GM18870 (cell line): Measurements from ENCODE around the gene PLOD1.
"Not testable (repeated sequence)": the region's sequence is repeated elsewhere in the genome, so short reads cannot be mapped to it uniquely, and the experiment has no call there.

ENCODE experiments used
- ATAC-seq: cut with Tn5 transposase; IDR thresholded peaks from one replicate; pipeline ENCODE4 v1.9.1; 2021; ENCODE audit warnings: moderate library complexity; ENCODE audit not compliant: unreplicated experiment

Gene PLOD1

GRCh38 chr1:11934302-11935056 lies at the start of gene PLOD1:
Gene PLOD1 (plus strand): TSS chr1:11934717. CDS start chr1:11934780, 63 bp downstream.
- ATAC-seq = peak; percentile 59

- no peak for ATAC-seq
Measured at GRCh38 chr1:11885916-11886315, 48.6 kb upstream of the PLOD1 start.

GRCh38 chr1:11886986-11887665 lies 47.4 kb upstream of the PLOD1 start:
- ATAC-seq = no peak

GRCh38 chr1:11887666-11888007 lies 46.9 kb upstream of the PLOD1 start:
- no peak for ATAC-seq

GRCh38 chr1:11888206-11888876 lies 46.2 kb upstream of the PLOD1 start:
- no peak for ATAC-seq

GRCh38 chr1:11888877-11889208 lies 45.7 kb upstream of the PLOD1 start:
- ATAC-seq = no peak

GRCh38 chr1:11891433-11892186 lies 42.9 kb upstream of the PLOD1 start:
- ATAC-seq = no peak

GRCh38 chr1:11893907-11894251 lies 40.6 kb upstream of the PLOD1 start:
- no peak for ATAC-seq

GRCh38 chr1:11894501-11894900 lies 40.0 kb upstream of the PLOD1 start:
- ATAC-seq = not testable (repeated sequence)

- no peak for ATAC-seq
Measured at GRCh38 chr1:11898086-11898785, 36.3 kb upstream of the PLOD1 start.

- ATAC-seq = no peak
Measured at GRCh38 chr1:11898831-11899467, 35.6 kb upstream of the PLOD1 start.

- not testable (repeated sequence) for ATAC-seq
Measured at GRCh38 chr1:11901446-11901845, 33.1 kb upstream of the PLOD1 start.

- no peak for ATAC-seq
Measured at GRCh38 chr1:11903210-11903609, 31.3 kb upstream of the PLOD1 start.

- not testable (repeated sequence) for ATAC-seq
Measured at GRCh38 chr1:11904156-11904555, 30.4 kb upstream of the PLOD1 start.

- ATAC-seq = no peak
Measured at GRCh38 chr1:11904978-11905377, 29.5 kb upstream of the PLOD1 start.

- no peak for ATAC-seq
Measured at GRCh38 chr1:11906870-11907269, 27.6 kb upstream of the PLOD1 start.

- peak; percentile 42 for ATAC-seq
Measured at GRCh38 chr1:11907275-11908094, 27.0 kb upstream of the PLOD1 start.

- peak; percentile 59 for ATAC-seq
Measured at GRCh38 chr1:11908095-11908675, 26.3 kb upstream of the PLOD1 start.

GRCh38 chr1:11910914-11911228 lies 23.6 kb upstream of the PLOD1 start:
- not testable (repeated sequence) for ATAC-seq
